SK-N-MC (cell line): ENCODE results near the gene AATF.
A peak's percentile ranks its signal among the peaks of the same experiment; 100 is the strongest.

Experiments used
- DNase-seq: peaks from one replicate; pipeline ENCODE4 v3.0.0-alpha.2; 2011; ENCODE audit warnings: low read depth, low spot score
- H3K27ac ChIP-seq: fragments of 200-600 bp; sonication (generic); 2 replicates; pipeline ENCODE4 v1.5.1; 2016; ENCODE audit warnings: mixed run types
- H3K36me3 ChIP-seq: fragments of 200-600 bp; sonication (generic); 2 replicates; pipeline ENCODE4 v1.6.1; 2017; ENCODE audit warnings: antibody characterized with exemption, low read length, mixed read lengths; ENCODE audit not compliant: insufficient read depth
- H3K4me3 ChIP-seq: fragments of 200-600 bp; sonication (generic); 2 replicates; pipeline ENCODE4 v1.5.1; 2016
- H3K9ac ChIP-seq: fragments of 200-600 bp; sonication (generic); 2 replicates; pipeline ENCODE4 v1.8.0; 2017; ENCODE audit warnings: mixed run types, mixed read lengths; ENCODE audit not compliant: insufficient read length
- H3K9me3 ChIP-seq: fragments of 200-600 bp; sonication (generic); 2 replicates; pipeline ENCODE4 v1.6.1; 2017; ENCODE audit warnings: low read depth, mild to moderate bottlenecking, antibody characterized with exemption, low read length, moderate library complexity, mixed read lengths
- EZH2 ChIP-seq: fragments of 200-600 bp; sonication (generic); IDR thresholded peaks from one replicate; pipeline ENCODE4 v1.6.1; 2017; ENCODE audit warnings: antibody characterized with exemption
- FOXP2 ChIP-seq: optimal IDR thresholded peaks from 2 replicates; pipeline ENCODE3; 2011; ENCODE audit warnings: mild to moderate bottlenecking, moderate library complexity; ENCODE audit not compliant: insufficient read depth; ENCODE audit errors: extremely low read length, control extremely low read depth
- POLR2AphosphoS5 ChIP-seq: IDR thresholded peaks from 2 replicates; pipeline ENCODE4 v1.6.1; 2012; ENCODE audit warnings: mild to moderate bottlenecking, low read depth, low read length, borderline replicate concordance

The AATF gene

DNA sequence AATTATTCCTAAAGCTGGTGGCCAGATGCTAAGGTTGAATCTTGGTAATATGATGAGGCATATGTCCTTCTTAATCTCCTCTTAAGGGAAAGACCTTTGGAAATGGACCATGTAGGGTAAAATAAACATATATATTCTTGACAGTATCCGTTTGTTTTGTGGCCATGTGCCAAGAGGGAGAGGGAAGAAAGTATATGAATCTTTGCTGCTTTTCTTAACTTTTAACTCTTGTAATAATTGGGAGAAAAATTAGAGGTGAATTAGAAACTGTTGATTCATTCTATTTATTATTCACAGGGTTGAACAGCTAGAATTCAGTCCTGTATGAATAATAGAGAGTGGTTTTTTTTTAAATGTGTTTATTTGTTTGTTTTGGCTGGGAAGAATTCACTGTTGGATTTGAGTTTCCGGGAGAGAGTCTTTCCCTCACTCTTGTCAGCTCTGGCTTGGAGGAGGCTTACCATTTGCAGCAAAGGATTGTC lies 31.6 kb downstream of the AATF start:
- H3K36me3 ChIP-seq, result 0 out of 2 replicates have a peak, but pooled peaks cover 8% of the 10 kb centered on the region
- DNase-seq, result no peak
- no peaks in the 10 kb centered on the region for H3K9me3 ChIP-seq
- H3K27ac ChIP-seq, result peak overlapping the region; percentile 38; the same call in 1 of the 2 replicates
- H3K9ac ChIP-seq, result peak overlapping the region; percentile 49
- H3K4me3 ChIP-seq, result no peak overlapping the region
- TF ChIP-seq EZH2, result no peak
- TF ChIP-seq POLR2AphosphoS5, result no peak
- no peak for TF ChIP-seq FOXP2

DNA sequence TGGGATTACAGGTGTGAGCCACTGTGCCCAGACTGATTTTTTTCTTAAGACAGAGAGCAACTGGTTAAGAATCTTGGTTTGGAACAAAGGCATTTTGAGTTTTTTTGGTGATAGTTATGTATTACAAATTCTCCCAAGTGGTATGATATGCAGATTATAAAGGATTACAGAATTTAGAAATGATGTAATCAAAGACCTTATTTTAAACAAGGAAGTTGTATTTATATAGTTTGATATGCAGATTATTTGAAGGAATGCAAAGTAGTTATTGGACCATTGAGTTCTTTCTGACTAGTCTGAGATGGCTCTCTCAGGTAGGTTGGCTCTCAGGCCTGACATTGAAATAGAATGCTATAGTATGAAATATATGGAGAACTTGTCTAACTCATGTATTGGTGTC lies 34.9 kb downstream of the AATF start:
- no peak overlapping the region for H3K27ac ChIP-seq
- no peak overlapping the region for H3K9ac ChIP-seq
- TF ChIP-seq EZH2 (no peak), POLR2AphosphoS5 (no peak), FOXP2 (no peak)
- peaks cover 30% of the 10 kb centered on the region for H3K36me3 ChIP-seq
- DNase-seq, result no peak
- H3K9me3 ChIP-seq, result no peaks in the 10 kb centered on the region
- H3K4me3 ChIP-seq, result no peak overlapping the region

DNA sequence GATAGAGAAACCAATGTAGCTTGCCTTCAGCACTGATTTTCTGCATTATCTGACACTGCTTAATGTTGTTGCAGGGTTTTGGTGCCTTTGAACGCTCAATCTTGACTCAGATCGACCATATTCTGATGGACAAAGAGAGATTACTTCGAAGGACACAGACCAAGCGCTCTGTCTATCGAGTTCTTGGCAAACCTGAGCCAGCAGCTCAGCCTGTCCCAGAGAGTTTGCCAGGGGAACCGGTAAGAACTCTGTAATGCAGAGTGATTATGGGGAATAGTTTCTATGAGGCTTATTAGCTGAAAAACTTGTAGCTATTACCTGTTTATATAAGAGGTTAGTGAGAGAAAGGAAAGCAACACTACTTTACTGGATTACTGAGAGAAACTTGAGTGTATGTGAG lies 40.4 kb downstream of the AATF start:
- Histone ChIP-seq H3K36me3 (peaks cover 59% of the 10 kb centered on the region), H3K27ac (no peak overlapping the region), H3K4me3 (no peak overlapping the region), H3K9me3 (no peaks in the 10 kb centered on the region), H3K9ac (no peak overlapping the region)
- DNase-seq, result no peak
- TF ChIP-seq POLR2AphosphoS5 (no peak), FOXP2 (no peak), EZH2 (no peak)

DNA sequence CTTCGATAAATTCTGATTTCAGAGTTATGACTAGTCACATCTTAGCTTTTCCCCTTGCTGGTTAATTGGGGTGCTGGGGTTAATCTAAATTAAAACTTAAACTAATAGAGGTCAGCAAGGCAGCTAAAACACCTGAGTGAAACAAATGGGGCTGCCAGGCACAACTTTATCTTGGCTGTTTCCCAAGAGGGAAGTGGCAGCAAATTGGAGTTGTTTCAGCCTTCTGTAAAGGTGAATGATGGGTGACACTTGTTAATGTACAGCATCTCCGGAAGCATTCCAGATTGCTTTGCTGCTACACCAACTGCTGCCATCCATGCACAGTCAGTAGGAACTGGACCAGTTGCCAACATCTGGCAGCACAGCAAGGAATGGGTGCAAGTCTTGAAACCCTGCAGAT lies 43.9 kb downstream of the AATF start:
- TF ChIP-seq FOXP2, result no peak
- TF ChIP-seq EZH2, result no peak
- TF ChIP-seq POLR2AphosphoS5, result no peak
- Histone ChIP-seq H3K27ac (no peak overlapping the region), H3K9ac (no peak overlapping the region), H3K4me3 (no peak overlapping the region), H3K36me3 (peaks cover 79% of the 10 kb centered on the region), H3K9me3 (no peaks in the 10 kb centered on the region)
- DNase-seq, result no peak

DNA sequence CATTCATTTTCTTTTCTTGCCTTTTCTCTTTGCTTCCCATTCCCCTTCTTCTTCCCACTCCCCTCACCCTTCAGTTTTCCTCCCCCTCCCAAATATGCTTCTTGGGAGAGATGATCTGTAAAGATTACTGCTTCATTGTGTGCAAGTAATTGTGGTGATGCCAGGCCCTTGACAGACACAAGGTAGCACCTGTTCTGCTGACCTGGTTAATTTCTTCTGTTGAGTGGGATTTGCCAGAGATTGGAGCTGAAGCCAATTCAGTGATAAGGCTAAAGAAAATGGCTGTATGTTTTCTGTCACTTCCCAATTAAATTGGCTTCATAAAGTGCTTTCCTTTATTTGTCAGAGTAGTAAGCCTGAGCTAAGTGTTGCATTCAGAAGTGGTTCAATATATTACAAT lies 44.5 kb downstream of the AATF start:
- H3K27ac ChIP-seq, result no peak overlapping the region

DNA sequence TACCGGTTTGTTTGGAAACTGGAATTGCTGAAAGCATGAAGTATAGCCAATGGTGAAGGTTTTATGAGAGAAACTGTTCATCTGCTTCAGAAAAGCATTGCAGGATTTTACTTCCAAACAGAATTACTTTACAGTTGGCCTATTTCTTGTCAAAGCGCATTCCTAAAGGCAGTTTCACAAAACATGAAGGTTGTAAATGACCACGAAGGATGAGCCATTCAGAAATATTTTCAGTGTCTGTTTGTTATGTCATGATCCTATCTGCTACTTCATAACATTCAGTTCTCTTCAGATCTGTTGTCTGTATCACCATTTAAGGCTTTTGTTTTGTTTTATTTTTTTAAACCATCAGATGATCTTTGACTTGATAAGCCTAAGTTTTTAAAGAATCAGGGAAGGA lies 45.7 kb downstream of the AATF start:
- no peak overlapping the region for H3K27ac ChIP-seq
- no peak for DNase-seq
- TF ChIP-seq FOXP2 (no peak), POLR2AphosphoS5 (no peak), EZH2 (no peak)
- H3K4me3 ChIP-seq, result no peak overlapping the region
- peaks cover 80% of the 10 kb centered on the region for H3K36me3 ChIP-seq
- no peaks in the 10 kb centered on the region for H3K9me3 ChIP-seq
- H3K9ac ChIP-seq, result no peak overlapping the region

More for the DNA sequence above, 44.5 kb downstream of the AATF start:
- TF ChIP-seq FOXP2 (no peak), EZH2 (no peak), POLR2AphosphoS5 (no peak)
- no peaks in the 10 kb centered on the region for H3K9me3 ChIP-seq
- DNase-seq, result no peak
- H3K36me3 ChIP-seq, result peaks cover 81% of the 10 kb centered on the region
- no peak overlapping the region for H3K4me3 ChIP-seq
- no peak overlapping the region for H3K9ac ChIP-seq

DNA sequence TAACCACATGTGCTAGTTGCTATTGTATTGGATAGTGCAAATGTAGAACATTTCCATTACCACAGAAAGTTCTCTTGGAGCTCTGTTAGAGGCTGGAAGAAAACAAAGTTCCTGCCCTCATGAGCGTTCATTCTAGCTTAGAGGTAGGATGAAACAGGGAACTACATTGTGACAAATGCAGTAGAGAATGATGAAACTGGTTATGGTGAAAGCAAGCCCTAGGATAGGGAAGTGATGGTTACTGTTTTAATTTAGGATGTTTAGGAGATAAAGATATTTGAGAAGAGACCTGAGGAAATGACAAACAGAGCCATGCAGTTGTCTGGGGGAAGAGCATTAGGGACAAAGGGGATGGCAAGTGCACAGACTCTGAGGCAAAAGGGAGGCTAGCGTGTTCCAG lies 50.7 kb downstream of the AATF start:
- no peak overlapping the region for H3K4me3 ChIP-seq
- TF ChIP-seq FOXP2 (no peak), POLR2AphosphoS5 (no peak), EZH2 (no peak)
- DNase-seq, result no peak
- peaks cover 86% of the 10 kb centered on the region for H3K36me3 ChIP-seq
- H3K27ac ChIP-seq, result no peak overlapping the region
- H3K9ac ChIP-seq, result no peak overlapping the region
- H3K9me3 ChIP-seq, result peaks cover 4% of the 10 kb centered on the region; the same call in 1 of the 2 replicates

DNA sequence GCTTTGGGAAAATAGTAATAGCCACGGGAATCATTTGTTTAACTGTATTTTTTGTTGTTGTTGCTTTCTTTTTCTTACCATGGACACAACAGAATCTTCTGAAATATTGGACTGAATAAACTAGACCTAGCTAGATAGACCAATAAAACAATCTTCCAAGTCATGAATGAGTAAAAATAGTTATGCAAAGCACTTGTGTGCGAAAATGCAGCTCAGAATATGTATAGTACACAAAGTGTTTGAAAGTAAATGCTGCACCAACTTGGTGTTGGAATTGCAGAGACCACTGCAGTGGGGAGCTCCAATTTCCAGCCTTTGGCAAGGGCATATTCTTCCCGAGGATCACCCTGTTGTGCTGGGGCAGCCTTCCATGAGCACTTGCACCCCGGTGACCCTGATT lies 68.0 kb downstream of the AATF start:
- Histone ChIP-seq H3K36me3 (0 out of 2 replicates have a peak, but pooled peaks cover 9% of the 10 kb centered on the region), H3K27ac (no peak overlapping the region)
- TF ChIP-seq EZH2 (no peak), FOXP2 (no peak), POLR2AphosphoS5 (no peak)

DNA sequence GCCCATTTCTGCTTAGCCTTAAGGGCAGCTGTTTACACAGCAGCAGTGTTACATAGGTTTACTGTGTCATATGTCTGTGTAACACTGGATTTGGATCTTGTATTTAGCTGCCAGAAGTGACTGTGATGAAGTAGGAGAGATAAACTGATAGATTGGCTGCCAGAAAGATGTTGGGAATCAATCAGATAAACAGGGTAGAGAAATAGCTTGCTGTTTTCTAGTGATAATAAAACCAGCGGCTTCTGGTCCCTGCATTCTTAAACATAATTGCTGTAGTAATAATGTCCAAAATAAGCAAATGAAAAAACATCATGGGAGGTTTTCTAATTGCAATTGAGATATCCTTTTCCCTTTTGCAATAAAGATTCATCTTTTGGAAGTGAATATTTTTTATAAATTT lies 68.7 kb downstream of the AATF start:
- no peak for DNase-seq
- Histone ChIP-seq H3K36me3 (0 out of 2 replicates have a peak, but pooled peaks cover 9% of the 10 kb centered on the region), H3K4me3 (no peak overlapping the region), H3K27ac (no peak overlapping the region), H3K9ac (no peak overlapping the region), H3K9me3 (no peaks in the 10 kb centered on the region)
- no peak for TF ChIP-seq EZH2
- TF ChIP-seq POLR2AphosphoS5, result no peak

More for the DNA sequence above, 68.0 kb downstream of the AATF start:
- Histone ChIP-seq H3K9ac (no peak overlapping the region), H3K4me3 (no peak overlapping the region), H3K9me3 (no peaks in the 10 kb centered on the region)
- no peak for DNase-seq
